Breast epithelium (tissue), 4 donors: Measurements from ENCODE around the gene SP110. TPM values are rescaled to one million over a fixed set of nuclear protein-coding genes. Genes with fewer than 3 reads are reported as not detected.
A peak's percentile ranks its signal among the peaks of the same experiment; 100 is the strongest.

Source experiments
- DNase-seq, 2 donors: peaks; one replicate each; pipeline ENCODE4 v3.0.0-alpha.2; 2019; ENCODE audit warnings: low spot score in 2 of 2
- H3K27ac ChIP-seq, 2 donors: fragments of 200-600 bp; sonication (generic) in 1 of 2; one replicate each; pipeline ENCODE4 v1.5.1; 2016 to 2019; ENCODE audit warnings: mild to moderate bottlenecking in 1 of 2
- H3K27me3 ChIP-seq, 2 donors: fragments of 200-600 bp; sonication (generic) in 1 of 2; one replicate each; pipeline versions ENCODE4 v1.5.1 to v1.6.0; 2017 to 2019; ENCODE audit warnings: control low read depth in 1 of 2, mild to moderate bottlenecking in 1 of 2
- H3K36me3 ChIP-seq: fragments of 200-600 bp; one replicate; pipeline ENCODE4 v1.5.1; 2019
- H3K4me1 ChIP-seq, 2 donors: fragments of 200-600 bp; sonication (generic); one replicate each; pipeline ENCODE4 v1.5.1; 2016 to 2019; ENCODE audit warnings: control low read depth in 1 of 2
- H3K4me3 ChIP-seq, 3 donors: fragments of 200-600 bp; sonication (generic); 1 replicate in 2 of 3; 2 replicates in 1 of 3; pipeline ENCODE4 v1.5.1; 2016 to 2019; ENCODE audit warnings: mild to moderate bottlenecking in 3 of 3, moderate library complexity in 2 of 3
- H3K9me3 ChIP-seq, 2 donors: fragments of 200-600 bp; sonication (generic) in 1 of 2; one replicate each; pipeline ENCODE4 v1.5.1; 2016 to 2019; ENCODE audit warnings: control low read depth in 1 of 2
- CTCF ChIP-seq, 3 donors: fragments of 450-650 bp; IDR thresholded peaks; one replicate each; pipeline ENCODE4 v1.5.1; 2016 to 2017; ENCODE audit warnings: antibody characterized with exemption in 3 of 3, mild to moderate bottlenecking in 3 of 3, moderate library complexity in 3 of 3
- POLR2A ChIP-seq: fragments of 450-650 bp; IDR thresholded peaks from one replicate; pipeline ENCODE4 v1.6.1; 2016; ENCODE audit warnings: antibody characterized with exemption, mild to moderate bottlenecking, moderate library complexity
- POLR2AphosphoS5 ChIP-seq, 3 donors: sonication (generic); formaldehyde crosslinking; IDR thresholded peaks; one replicate each; pipeline ENCODE4 v1.6.1; 2017; ENCODE audit warnings: antibody characterized with exemption in 3 of 3
- intact Hi-C: fragments of 100-400 bp; cut with DNase I; formaldehyde crosslinking; loops from one replicate; pipeline ENCODE4 v1.15.1; 2023; ENCODE audit warnings: low total_unique reads
- total RNA-seq, 3 donors: library from RNA; depleted of rRNA; stranded (reverse); fragments of >200 nt; gene quantifications; one replicate each; pipeline ENCODE4 v1.1.0, GENCODE V29; 2016

Gene SP110
- total RNA-seq, 3 donors from 2014 or later, result 18.2 to 39.0 (median 36.9) TPM

- Histone ChIP-seq H3K27ac (no peak overlapping the region), H3K9me3 (no peaks in the 10 kb centered on the region), H3K27me3 (no peaks in the 10 kb centered on the region), H3K36me3 (peaks cover 1% of the 10 kb centered on the region), H3K4me3 (no peak overlapping the region), H3K4me1 (no peaks in the 10 kb centered on the region)
- intact Hi-C loops, result no loop called here
- TF ChIP-seq CTCF (IDR thresholded peaks at IDR 0.05), result no peak
- no peak for TF ChIP-seq POLR2AphosphoS5 (IDR thresholded peaks at IDR 0.05)
- TF ChIP-seq POLR2A, result no peak
- no peak for DNase-seq
Measured at GRCh38 chr2:230172156-230172555, 47.6 kb downstream of the SP110 start.

DNA sequence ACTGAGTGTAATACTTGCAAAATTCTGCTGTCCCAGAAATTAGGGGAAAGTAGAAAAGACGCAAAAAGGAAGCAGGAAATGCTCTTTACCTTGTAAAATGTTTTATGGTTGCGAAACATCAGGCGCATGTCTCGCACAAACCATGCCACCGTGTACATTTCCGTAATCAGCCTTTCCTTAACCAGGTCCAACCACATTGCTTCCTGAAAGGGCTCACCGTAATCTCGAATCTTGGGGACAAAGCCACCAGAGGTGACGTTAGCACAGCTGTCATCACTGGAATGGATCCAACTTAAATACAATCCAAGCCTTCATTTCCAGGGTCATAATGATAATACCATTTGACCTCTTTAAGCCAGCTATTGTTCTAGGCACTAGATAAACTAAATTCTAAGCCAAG is 49.3 kb downstream of the SP110 start:
- Histone ChIP-seq H3K36me3 (no peaks in the 10 kb centered on the region), H3K27ac (peak overlapping the region in 1 of 2 donors; percentile 38)

GRCh38 chr2:230166557-230167170 is 53.1 kb downstream of the SP110 start:
- no peaks in the 10 kb centered on the region for H3K9me3 ChIP-seq
- H3K27ac ChIP-seq, result no peak overlapping the region
- intact Hi-C loops, result no loop called here
- DNase-seq, result no peak
- no peak overlapping the region for H3K4me3 ChIP-seq
- no peaks in the 10 kb centered on the region for H3K27me3 ChIP-seq
- no peaks in the 10 kb centered on the region for H3K36me3 ChIP-seq
- no peak for TF ChIP-seq POLR2AphosphoS5 (IDR thresholded peaks at IDR 0.05)
- TF ChIP-seq POLR2A, result no peak
- TF ChIP-seq CTCF (IDR thresholded peaks at IDR 0.05), result no peak
- H3K4me1 ChIP-seq, result no peaks in the 10 kb centered on the region

More for the DNA sequence above, 49.3 kb downstream of the SP110 start:
- intact Hi-C loops, result no loop called here
- Histone ChIP-seq H3K9me3 (no peaks in the 10 kb centered on the region), H3K27me3 (no peaks in the 10 kb centered on the region), H3K4me3 (no peak overlapping the region), H3K4me1 (no peaks in the 10 kb centered on the region)
- TF ChIP-seq POLR2AphosphoS5 (IDR thresholded peaks at IDR 0.05) (peak in 2 of 3 donors; percentile 15 to 20), POLR2A (no peak)
- no peak for DNase-seq

DNA sequence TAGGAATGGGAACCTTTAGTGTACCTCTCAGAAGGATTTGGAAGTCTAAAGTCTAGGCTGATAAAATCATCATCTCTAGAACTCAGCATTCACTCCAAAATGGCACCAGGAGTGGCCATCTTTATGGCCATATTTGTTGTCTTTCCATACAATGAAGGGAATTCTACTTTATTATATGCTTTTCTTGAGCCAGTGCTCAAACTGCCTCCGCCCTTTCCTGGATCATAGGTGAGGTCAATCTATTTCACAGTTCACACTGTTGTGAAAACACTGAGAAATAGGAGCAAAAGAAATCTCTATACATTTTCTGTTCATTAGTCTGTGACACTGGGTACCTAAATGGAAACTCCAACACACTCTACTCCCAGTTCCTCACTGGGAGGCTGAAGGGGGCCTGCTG is 55.6 kb downstream of the SP110 start:
- TF ChIP-seq POLR2A (no peak), POLR2AphosphoS5 (IDR thresholded peaks at IDR 0.05) (no peak), CTCF (IDR thresholded peaks at IDR 0.05) (no peak)
- Histone ChIP-seq H3K27ac (no peak overlapping the region), H3K4me3 (no peak overlapping the region), H3K27me3 (no peaks in the 10 kb centered on the region), H3K9me3 (no peaks in the 10 kb centered on the region), H3K4me1 (no peaks in the 10 kb centered on the region), H3K36me3 (no peaks in the 10 kb centered on the region)
- intact Hi-C loops, result no loop called here
- no peak for DNase-seq

DNA sequence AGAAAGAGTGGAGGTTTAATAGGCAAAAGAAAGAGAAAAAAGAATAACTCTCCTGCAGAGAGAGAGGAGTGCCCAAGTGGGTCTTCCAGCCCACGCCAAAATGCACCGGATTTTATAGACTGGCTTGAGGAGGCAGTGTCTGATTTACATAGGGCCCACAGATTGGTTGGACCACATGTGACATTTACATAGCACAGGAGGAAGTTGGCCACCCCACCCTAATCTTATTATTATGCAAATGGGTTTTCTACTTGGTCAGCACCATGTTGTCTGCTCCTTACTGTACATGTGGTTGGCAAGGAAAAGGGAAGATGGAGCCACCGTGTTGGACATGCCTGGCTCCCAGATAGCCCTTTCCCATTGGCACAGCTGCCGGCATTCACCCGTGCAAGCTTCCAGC is 56.8 kb downstream of the SP110 start:
- no peak for DNase-seq
- intact Hi-C loops, result no loop called here

More for the DNA sequence above, 56.8 kb downstream of the SP110 start:
- TF ChIP-seq CTCF (IDR thresholded peaks at IDR 0.05), result no peak
- TF ChIP-seq POLR2A, result no peak
- no peak for TF ChIP-seq POLR2AphosphoS5 (IDR thresholded peaks at IDR 0.05)
- Histone ChIP-seq H3K27ac (no peak overlapping the region), H3K4me1 (no peaks in the 10 kb centered on the region), H3K27me3 (no peaks in the 10 kb centered on the region), H3K4me3 (no peak overlapping the region), H3K36me3 (no peaks in the 10 kb centered on the region), H3K9me3 (no peaks in the 10 kb centered on the region)
